BJ (cell line): ENCODE data around the gene RLF. TPM values are rescaled to one million over a fixed set of nuclear protein-coding genes. Genes with fewer than 3 reads are reported as not detected.

ENCODE experiments used
- CTCF ChIA-PET: fragments of 350-600 bp; formaldehyde crosslinking; extraction: SDS; loops from one replicate; lab custom pipeline; 2021; ENCODE audit warnings: antibody characterized with exemption, inconsistent platforms; lab: Yijun Ruan, JAX
- POLR2A ChIA-PET: fragments of 300-600 bp; sonication (Branson Sonifier 250); formaldehyde crosslinking; extraction: SDS; loops from one replicate; lab custom pipeline; 2021; ENCODE audit warnings: antibody characterized with exemption; lab: Charles Lee
- DNase-seq: peaks from one replicate; pipeline ENCODE4 v3.0.0-alpha.2; 2011; ENCODE audit warnings: low read depth
- H3K27me3 ChIP-seq: 2 replicates; pipeline ENCODE4 v1.6.0; 2011; ENCODE audit warnings: low read length; ENCODE audit not compliant: control insufficient read depth, insufficient read depth
- H3K36me3 ChIP-seq: 2 replicates; pipeline ENCODE4 v1.5.1; 2011; ENCODE audit warnings: low read length; ENCODE audit not compliant: control insufficient read depth, insufficient read depth
- H3K4me3 ChIP-seq: 2 replicates; pipeline ENCODE4 v1.5.1; 2011; ENCODE audit warnings: low read depth, mild to moderate bottlenecking, control low read depth, low read length
- polyA plus RNA-seq: library from polyadenylated mRNA; depleted of rRNA; stranded (reverse); fragments of >200 nt; gene quantifications from 2 replicates; pipeline ENCODE4 v1.2.3, GENCODE V29; 2011
- TF ChIP-seq, protein P1 (sequence below): IDR thresholded peaks from 2 replicates; pipeline ENCODE4 v1.5.1; 2011; ENCODE audit warnings: low read depth, mild to moderate bottlenecking, control low read depth, inconsistent platforms, low read length, moderate library complexity; ENCODE audit not compliant: insufficient read depth

RLF gene
- polyA plus RNA-seq, 1 experiment = 4.1 TPM

DNA sequence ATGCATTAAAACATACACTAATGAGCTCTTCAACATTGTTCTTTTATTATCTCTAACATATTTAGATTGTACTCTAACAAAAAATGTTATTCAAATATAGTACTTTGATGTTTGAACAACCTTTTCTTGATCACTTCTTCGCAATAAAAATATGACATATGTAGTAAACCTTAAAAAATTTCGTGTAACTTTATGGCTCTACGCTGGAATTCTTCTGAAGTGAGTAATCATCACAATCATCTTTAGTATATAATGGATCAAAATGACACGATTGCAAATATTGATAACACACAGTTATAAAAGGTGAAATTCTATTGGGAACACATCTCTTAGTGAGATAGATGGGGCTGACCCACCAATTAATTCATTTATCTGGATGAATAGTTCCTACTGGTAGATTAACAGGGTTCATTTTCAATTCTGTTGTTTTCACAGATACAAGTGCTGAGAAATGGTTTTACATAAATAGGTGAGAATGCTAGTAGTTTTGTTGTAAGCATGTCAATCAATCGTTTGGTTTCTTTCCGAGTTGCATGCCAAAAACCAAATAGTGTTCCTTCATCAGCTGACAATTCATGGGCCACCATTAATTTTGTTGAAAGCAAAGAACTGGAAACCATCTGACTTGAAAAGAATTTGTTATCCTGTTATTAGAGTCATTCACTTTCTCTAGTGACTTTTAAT lies 95.4 kb downstream of the RLF start:
- Histone ChIP-seq H3K4me3 (peak overlapping the region; percentile 87), H3K36me3 (peaks cover 3% of the 10 kb centered on the region), H3K27me3 (no peaks in the 10 kb centered on the region)
- no peak for DNase-seq
- TF ChIP-seq, protein P1, sequence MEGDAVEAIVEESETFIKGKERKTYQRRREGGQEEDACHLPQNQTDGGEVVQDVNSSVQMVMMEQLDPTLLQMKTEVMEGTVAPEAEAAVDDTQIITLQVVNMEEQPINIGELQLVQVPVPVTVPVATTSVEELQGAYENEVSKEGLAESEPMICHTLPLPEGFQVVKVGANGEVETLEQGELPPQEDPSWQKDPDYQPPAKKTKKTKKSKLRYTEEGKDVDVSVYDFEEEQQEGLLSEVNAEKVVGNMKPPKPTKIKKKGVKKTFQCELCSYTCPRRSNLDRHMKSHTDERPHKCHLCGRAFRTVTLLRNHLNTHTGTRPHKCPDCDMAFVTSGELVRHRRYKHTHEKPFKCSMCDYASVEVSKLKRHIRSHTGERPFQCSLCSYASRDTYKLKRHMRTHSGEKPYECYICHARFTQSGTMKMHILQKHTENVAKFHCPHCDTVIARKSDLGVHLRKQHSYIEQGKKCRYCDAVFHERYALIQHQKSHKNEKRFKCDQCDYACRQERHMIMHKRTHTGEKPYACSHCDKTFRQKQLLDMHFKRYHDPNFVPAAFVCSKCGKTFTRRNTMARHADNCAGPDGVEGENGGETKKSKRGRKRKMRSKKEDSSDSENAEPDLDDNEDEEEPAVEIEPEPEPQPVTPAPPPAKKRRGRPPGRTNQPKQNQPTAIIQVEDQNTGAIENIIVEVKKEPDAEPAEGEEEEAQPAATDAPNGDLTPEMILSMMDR = no peak
- CTCF ChIA-PET = interaction anchor here (1.0 kb wide), 2 partner anchors 11 to 82 kb away, joined by 3 to 4 read pairs; no protein-coding TSS in a partner anchor
- POLR2A ChIA-PET = no interaction called here

DNA sequence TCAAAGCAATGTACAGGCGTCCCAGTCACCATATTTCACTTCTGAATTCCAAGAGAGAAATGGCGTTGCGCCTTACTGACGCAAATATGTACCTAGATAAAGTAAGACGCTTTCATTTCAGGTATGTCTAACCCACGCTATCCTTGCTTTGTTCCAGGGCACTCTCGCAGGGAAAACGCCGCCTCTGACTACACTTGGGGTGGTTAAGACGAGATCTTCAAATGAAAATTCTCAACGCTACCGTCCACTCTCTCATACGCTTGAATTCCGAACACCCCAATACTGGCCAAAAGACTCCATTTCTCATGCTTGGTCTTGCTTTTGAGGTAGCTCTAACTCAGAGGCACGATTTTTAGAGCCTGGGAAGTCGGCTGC lies 96.1 kb downstream of the RLF start:
- ChIA-PET CTCF (interaction anchor here (0.6 to 1.1 kb wide), 2 partner anchors 10 to 113 kb away, joined by 3 read pairs; partner anchors contain the start of gene TMCO2), POLR2A (interaction anchor here (0.6 kb wide), 1 partner anchor 9 kb away, joined by 5 read pairs; no protein-coding TSS in a partner anchor)
- H3K4me3 ChIP-seq = peak overlapping the region; percentile 87
- no peaks in the 10 kb centered on the region for H3K27me3 ChIP-seq
- peaks cover 3% of the 10 kb centered on the region for H3K36me3 ChIP-seq
- TF ChIP-seq, protein P1 = no peak
- DNase-seq = peak; percentile 6

DNA sequence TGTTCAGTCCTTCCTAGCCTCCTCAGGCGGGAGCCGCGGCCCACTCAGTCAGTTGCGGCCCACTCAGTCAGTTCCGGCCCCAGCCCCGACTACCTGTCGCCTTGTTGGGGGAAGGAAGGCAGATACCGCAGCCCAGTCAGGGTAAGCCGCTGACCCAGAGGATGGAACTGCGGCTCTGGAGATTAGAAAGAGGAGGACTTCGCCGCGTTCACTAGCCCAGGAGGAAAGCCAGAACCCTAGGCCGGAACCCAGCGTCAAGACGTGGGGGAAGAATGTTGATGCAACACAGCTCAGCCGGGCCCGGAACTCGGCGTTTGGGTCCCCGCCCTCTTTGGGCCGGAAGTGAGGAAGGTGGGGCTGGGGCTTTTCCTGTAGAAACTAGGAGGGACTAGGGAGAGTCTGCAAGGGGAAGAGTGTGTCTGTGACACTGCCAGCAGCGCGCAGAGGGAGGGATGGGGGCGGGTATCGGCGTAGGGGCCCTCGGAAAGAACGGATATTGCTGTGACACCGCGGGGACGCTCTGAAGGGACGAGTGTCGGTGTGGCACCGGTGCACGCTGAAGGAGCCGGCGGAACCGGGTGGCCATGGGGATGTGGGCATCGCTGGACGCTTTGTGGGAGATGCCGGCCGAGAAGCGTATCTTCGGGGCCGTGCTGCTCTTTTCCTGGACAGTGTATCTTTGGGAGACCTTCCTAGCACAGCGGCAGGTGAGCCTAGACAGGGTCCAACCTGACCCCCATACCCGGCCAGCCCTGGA lies 96.7 kb downstream of the RLF start, which contains the start of gene ZMPSTE24:
Gene ZMPSTE24, plus strand, starts transcription at position 549 of the 757 bp plus-strand sequence. Its CDS starts 36 bp downstream, at position 585.
- POLR2A ChIA-PET = interaction anchor here (0.6 kb wide), 1 partner anchor 9 kb away, joined by 5 read pairs; no protein-coding TSS in a partner anchor
- H3K4me3 ChIP-seq = peak within 1 kb of the TSS; percentile 87
- H3K27me3 ChIP-seq = no peaks in the 10 kb centered on the region
- H3K36me3 ChIP-seq = peaks cover 6% of the 10 kb centered on the region
- TF ChIP-seq, protein P1 = no peak
- CTCF ChIA-PET = interaction anchor here (0.6 to 1.1 kb wide), 2 partner anchors 10 to 114 kb away, joined by 3 read pairs; partner anchors contain the start of gene TMCO2
- peak; percentile 68 for DNase-seq

DNA sequence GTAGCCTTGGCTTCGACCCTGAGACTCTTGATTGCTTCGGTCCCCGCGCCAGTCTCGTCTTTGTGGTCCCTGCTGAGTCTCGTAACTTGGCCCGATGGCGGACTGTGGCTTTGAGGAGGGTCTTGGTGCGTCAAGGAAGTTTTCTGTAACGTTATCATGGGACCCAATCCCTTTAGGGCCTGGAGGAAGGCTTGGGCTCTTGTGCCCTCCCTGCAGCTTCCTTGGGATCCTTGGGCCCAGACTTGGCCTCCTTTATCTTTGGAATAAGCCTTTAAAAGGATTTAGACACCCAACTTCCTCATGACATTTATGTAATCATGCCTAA lies 97.2 kb downstream of the RLF start:
- H3K36me3 ChIP-seq = peaks cover 6% of the 10 kb centered on the region
- peak overlapping the region; percentile 87 for H3K4me3 ChIP-seq
- H3K27me3 ChIP-seq = no peaks in the 10 kb centered on the region
- no peak for DNase-seq
- POLR2A ChIA-PET = no interaction called here
- CTCF ChIA-PET = no interaction called here
- TF ChIP-seq, protein P1 = no peak

DNA sequence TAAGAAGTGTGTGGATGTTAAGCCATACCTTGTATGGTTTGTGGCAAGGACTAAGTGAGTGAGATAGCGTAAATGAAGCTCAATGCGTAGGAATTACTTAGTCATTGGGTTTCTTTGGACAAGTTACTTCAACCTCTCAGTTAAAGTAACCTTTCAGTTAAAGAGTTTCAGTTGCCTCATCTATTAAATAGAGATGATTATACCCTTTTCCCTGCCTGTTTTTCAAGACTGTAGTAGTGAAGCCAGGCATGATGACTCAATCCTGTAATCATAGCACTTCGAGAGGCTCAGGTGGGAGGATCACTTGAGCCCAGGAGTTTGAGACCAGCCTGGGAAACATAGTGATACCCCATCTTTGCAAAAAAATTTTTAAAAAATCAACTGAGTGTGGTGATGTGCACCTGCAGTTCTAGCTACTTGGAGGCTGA lies 103.2 kb downstream of the RLF start:
- Histone ChIP-seq H3K36me3 (peaks cover 12% of the 10 kb centered on the region), H3K4me3 (no peak overlapping the region), H3K27me3 (no peaks in the 10 kb centered on the region)
- ChIA-PET CTCF (interaction anchor here (2.2 kb wide), 1 partner anchor 140 kb away, joined by 4 read pairs; no protein-coding TSS in a partner anchor), POLR2A (no interaction called here)
- DNase-seq = no peak
- TF ChIP-seq, protein P1 = no peak
